ENCODE results near the gene KLF5.

- no peak for TF ChIP-seq ZBTB8A (tag by site-specific recombination; IDR thresholded peaks at IDR 0.05)
- TF ChIP-seq CTCF (tag by site-specific recombination; IDR thresholded peaks at IDR 0.05), result no peak
- TF ChIP-seq ZNF26 (tag by site-specific recombination; IDR thresholded peaks at IDR 0.05), result no peak
- TF ChIP-seq FEZF1 (tag by site-specific recombination; IDR thresholded peaks at IDR 0.05), result no peak
- no peak for TF ChIP-seq ZNF791 (tag by site-specific recombination; IDR thresholded peaks at IDR 0.05)
Observed at GRCh38 chr13:73089213-73089612, 30.4 kb downstream of the KLF5 start.
